ENCODE data around the gene ATP4B.

DNA sequence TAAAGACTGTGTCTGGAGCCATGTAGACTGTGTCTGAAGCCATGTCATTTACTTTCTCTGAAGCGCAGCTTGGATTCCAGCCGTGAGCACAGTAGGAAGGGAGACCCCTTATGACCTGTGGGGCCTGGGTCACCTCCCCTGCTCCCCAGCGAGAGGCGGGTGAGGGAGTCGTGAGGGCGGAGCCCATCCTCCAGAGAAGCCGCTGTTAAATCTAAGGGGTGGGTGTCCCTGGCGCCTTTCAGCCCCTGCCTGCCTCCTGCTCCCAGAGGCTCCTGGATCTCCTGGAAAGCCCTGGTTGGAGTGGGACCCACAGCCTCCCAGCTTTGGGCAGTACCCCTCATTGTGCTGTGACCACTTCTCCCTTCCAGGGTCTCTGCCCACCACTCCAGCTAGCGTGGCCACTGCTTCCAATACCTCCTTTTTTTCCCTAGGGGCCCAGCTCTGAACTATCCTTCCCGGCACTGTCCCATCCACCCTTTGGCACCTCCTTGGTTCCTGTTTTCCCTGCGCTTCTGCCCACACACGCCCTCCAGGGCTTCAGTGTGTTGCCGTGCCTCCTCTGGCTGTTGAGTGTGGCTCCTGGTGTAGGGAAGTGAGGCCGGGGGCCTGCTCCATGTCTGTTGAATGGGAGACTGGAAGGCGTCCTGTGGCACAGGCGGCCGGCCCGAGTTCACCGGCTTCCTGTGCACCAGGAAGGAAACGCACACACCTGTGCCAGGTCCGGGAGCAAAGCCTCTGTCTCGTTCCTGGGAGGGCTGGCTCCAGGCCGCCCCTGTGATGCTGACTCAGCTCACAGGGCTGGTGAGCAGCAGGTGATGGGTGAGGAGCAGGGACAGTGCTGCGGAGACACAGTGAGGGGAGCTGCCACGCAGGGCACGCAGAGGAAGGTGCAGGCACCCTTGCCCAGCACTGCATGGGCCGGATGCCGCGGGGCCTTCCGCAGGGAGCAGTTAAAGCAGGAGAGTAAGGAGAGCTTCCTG lies 29.4 kb downstream of the ATP4B start:
- TF ChIP-seq, protein P1, sequence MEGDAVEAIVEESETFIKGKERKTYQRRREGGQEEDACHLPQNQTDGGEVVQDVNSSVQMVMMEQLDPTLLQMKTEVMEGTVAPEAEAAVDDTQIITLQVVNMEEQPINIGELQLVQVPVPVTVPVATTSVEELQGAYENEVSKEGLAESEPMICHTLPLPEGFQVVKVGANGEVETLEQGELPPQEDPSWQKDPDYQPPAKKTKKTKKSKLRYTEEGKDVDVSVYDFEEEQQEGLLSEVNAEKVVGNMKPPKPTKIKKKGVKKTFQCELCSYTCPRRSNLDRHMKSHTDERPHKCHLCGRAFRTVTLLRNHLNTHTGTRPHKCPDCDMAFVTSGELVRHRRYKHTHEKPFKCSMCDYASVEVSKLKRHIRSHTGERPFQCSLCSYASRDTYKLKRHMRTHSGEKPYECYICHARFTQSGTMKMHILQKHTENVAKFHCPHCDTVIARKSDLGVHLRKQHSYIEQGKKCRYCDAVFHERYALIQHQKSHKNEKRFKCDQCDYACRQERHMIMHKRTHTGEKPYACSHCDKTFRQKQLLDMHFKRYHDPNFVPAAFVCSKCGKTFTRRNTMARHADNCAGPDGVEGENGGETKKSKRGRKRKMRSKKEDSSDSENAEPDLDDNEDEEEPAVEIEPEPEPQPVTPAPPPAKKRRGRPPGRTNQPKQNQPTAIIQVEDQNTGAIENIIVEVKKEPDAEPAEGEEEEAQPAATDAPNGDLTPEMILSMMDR (IDR thresholded peaks at IDR 0.05; ENCODE audit: low read length): no peak
- no peak for TF ChIP-seq EZH2 (IDR thresholded peaks at IDR 0.05; ENCODE audit: borderline replicate concordance, low read length)
